K562 (cell line): ENCODE results near the gene CLN5. TPM values are rescaled to one million over a fixed set of nuclear protein-coding genes. Genes with fewer than 3 reads are reported as not detected.

Source experiments
- CREB1 ChIP-seq, 2 experiments: sonication (generic) in 1 of 2; formaldehyde crosslinking in 1 of 2; IDR thresholded peaks; 2 replicates each; pipeline versions ENCODE4 v1.6.1 to v1.8.0; 2012 to 2022; ENCODE audit warnings: inconsistent platforms in 1 of 2, mild to moderate bottlenecking in 1 of 2, missing genetic modification reagents in 1 of 2, moderate library complexity in 1 of 2
- DACH1 ChIP-seq: fragments of 450-650 bp; IDR thresholded peaks from 2 replicates; pipeline ENCODE4 v1.6.1; 2018; ENCODE audit not compliant: partially characterized antibody
- FOXJ2 ChIP-seq: fragments of 200-800 bp; sonication (Bioruptor generic); IDR thresholded peaks from 2 replicates; pipeline ENCODE4 v1.6.1; 2016; ENCODE audit warnings: missing genetic modification characterization, missing compliant biosample characterization
- FOXK2 ChIP-seq, 2 experiments: fragments of 450-650 bp; IDR thresholded peaks in 1 of 2; conservative IDR thresholded peaks in 1 of 2; 2 replicates each; pipeline ENCODE4 v1.6.1; 2016; ENCODE audit warnings: low read depth in 2 of 2, mild to moderate bottlenecking in 1 of 2
- GABPB2 ChIP-seq: fragments of 250-450 bp; sonication (Bioruptor Pico); conservative IDR thresholded peaks from 2 replicates; pipeline ENCODE4 v1.5.1; 2021; ENCODE audit warnings: mild to moderate bottlenecking
- HCFC1 ChIP-seq: IDR thresholded peaks from 2 replicates; pipeline ENCODE4 v1.6.1; 2012; ENCODE audit warnings: low read depth, low read length, improper control_type of control experiment
- MAFG ChIP-seq: fragments of 450-650 bp; conservative IDR thresholded peaks from 2 replicates; pipeline ENCODE4 v1.6.1; 2016; ENCODE audit warnings: missing genetic modification characterization, missing compliant biosample characterization
- MEIS2 ChIP-seq: fragments of 450-650 bp; IDR thresholded peaks from 2 replicates; pipeline ENCODE4 v1.6.1; 2014; ENCODE audit warnings: mild to moderate bottlenecking; ENCODE audit not compliant: partially characterized antibody
- NFIC ChIP-seq: fragments of 450-650 bp; IDR thresholded peaks from 2 replicates; pipeline ENCODE4 v1.6.1; 2017; ENCODE audit warnings: mild to moderate bottlenecking, inconsistent platforms
- POLR2G ChIP-seq: fragments of 200-400 bp; formaldehyde crosslinking; IDR thresholded peaks from 2 replicates; pipeline ENCODE4 v1.6.1; 2017; ENCODE audit warnings: low read depth, mild to moderate bottlenecking, antibody characterized with exemption, low read length, moderate library complexity
- RBM14 ChIP-seq: fragments of 200-400 bp; formaldehyde crosslinking; IDR thresholded peaks from 2 replicates; pipeline ENCODE4 v1.6.1; 2018; ENCODE audit warnings: low read depth, mild to moderate bottlenecking, low read length, moderate library complexity, borderline replicate concordance; ENCODE audit not compliant: insufficient read depth
- RBM15 ChIP-seq: fragments of 200-400 bp; formaldehyde crosslinking; IDR thresholded peaks from 2 replicates; pipeline ENCODE4 v1.6.1; 2018; ENCODE audit warnings: mild to moderate bottlenecking, low read length, moderate library complexity; ENCODE audit not compliant: insufficient read depth
- RUNX1 ChIP-seq: sonication (generic); IDR thresholded peaks from 2 replicates; pipeline ENCODE4 v1.6.1; 2016; ENCODE audit warnings: antibody characterized with exemption, low read depth
- SAP30 ChIP-seq: fragments of 200-600 bp; sonication (generic); IDR thresholded peaks from 2 replicates; pipeline ENCODE4 v1.6.1; 2012; ENCODE audit warnings: borderline replicate concordance, low read depth, mild to moderate bottlenecking, moderate library complexity, low read length, control low read depth, inconsistent platforms; ENCODE audit not compliant: insufficient read depth, poor library complexity, severe bottlenecking
- TCF7 ChIP-seq: sonication (generic); IDR thresholded peaks from 2 replicates; pipeline ENCODE4 v1.6.1; 2016; ENCODE audit warnings: antibody characterized with exemption, borderline replicate concordance
- ZFP36 ChIP-seq: fragments of 150-350 bp; IDR thresholded peaks from 2 replicates; pipeline ENCODE4 v1.6.1; 2018; ENCODE audit warnings: low read length, low read depth; ENCODE audit not compliant: partially characterized antibody
- ZNF12 ChIP-seq: sonication (generic); formaldehyde crosslinking; IDR thresholded peaks from 2 replicates; pipeline ENCODE4 v1.4.0; 2020; ENCODE audit warnings: mild to moderate bottlenecking, missing genetic modification reagents
- ZNF24 ChIP-seq: fragments of 450-650 bp; IDR thresholded peaks from 2 replicates; pipeline ENCODE4 v1.6.1; 2016
- ZNF76 ChIP-seq: fragments of 250-450 bp; sonication (Bioruptor Pico); IDR thresholded peaks from 2 replicates; pipeline ENCODE4 v1.4.0; 2020; ENCODE audit warnings: mild to moderate bottlenecking, moderate library complexity, borderline replicate concordance
- ZNF780A ChIP-seq: fragments of 250-450 bp; sonication (Bioruptor Pico); IDR thresholded peaks from 2 replicates; pipeline ENCODE4 v1.5.0; 2021; ENCODE audit warnings: mild to moderate bottlenecking
- polyA plus RNA-seq, 8 experiments: library from polyadenylated mRNA; depleted of rRNA in 4 of 8; stranded (reverse) in 5 of 8; unstranded in 3 of 8; fragments of >200 nt; fragmentation: Nextera tagmentation in 2 of 8; fragmentation: Illumina TruSeq in 1 of 8; extraction: Ambion mirVana in 2 of 8; extraction: Trizol in 1 of 8; gene quantifications; 2 replicates each; pipeline versions ENCODE4 v1.2.1 to v1.2.3, GENCODE V29; 2011 to 2014; ENCODE audit warnings: inconsistent platforms in 1 of 8, missing spikeins in 1 of 8
- total RNA-seq, 7 experiments: library from RNA; depleted of rRNA in 6 of 7; stranded (reverse); fragments of >200 nt in 6 of 7; fragmentation: Illumina TruSeq in 2 of 7; extraction: Trizol in 2 of 7; gene quantifications; 2 replicates each; pipeline versions ENCODE4 v1.2.1 to v1.2.3, GENCODE V29; 2011 to 2021; ENCODE audit warnings: low replicate concordance in 1 of 7
- TF ChIP-seq, protein P1 (sequence below): fragments of 450-650 bp; IDR thresholded peaks from 2 replicates; pipeline ENCODE4 v1.7.0; 2016; ENCODE audit warnings: borderline replicate concordance
- TF ChIP-seq, protein P2 (sequence below), 2 experiments: fragments of 250-450 bp in 1 of 2; fragments of 450-650 bp in 1 of 2; sonication (Bioruptor Pico) in 1 of 2; IDR thresholded peaks; 2 replicates each; pipeline versions ENCODE4 v1.6.1 to v1.8.0; 2016 to 2021; ENCODE audit warnings: mild to moderate bottlenecking in 2 of 2, moderate library complexity in 2 of 2, missing compliant biosample characterization in 1 of 2, missing genetic modification characterization in 1 of 2
- TF ChIP-seq, protein P3 (sequence below): sonication (generic); formaldehyde crosslinking; IDR thresholded peaks from 2 replicates; pipeline ENCODE4 v1.5.0; 2020; ENCODE audit warnings: missing genetic modification reagents

CLN5 gene
- total and polyA plus RNA-seq, 9 of the 15 experiments (the other 6 are each of a cell fraction or from before 2014, with no cell fraction given): 4.6 to 11.5 (median 7.2) TPM

DNA sequence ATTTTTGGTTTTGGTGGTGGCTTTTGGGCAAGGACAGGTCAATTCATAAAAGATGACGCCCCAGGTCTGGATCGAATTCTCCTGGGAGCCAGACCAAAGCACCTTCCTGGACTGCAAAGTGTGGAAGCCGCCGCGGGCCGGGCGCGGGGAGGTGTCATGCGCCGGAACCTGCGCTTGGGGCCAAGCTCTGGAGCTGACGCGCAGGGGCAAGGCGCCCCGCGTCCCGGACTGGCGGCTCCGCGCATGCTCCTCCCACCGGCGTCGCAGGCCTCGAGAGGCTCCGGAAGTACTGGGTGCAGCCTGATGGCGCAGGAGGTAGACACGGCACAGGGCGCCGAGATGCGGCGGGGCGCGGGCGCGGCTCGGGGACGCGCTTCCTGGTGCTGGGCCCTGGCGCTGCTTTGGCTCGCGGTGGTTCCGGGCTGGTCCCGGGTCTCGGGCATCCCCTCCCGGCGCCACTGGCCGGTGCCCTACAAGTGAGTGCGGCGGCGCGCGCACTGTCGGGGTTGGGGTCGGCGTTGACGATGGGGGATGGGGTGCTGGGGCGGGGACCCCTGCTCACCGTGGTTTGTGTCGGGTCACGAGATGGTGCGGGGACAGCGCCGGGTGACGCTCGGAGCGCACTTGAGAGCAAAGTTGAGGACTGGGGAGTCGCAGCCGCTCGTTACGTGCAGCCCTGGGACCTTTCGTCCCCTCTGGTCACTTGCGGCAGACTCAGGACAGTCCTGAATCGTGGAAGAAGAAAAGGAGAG, at the start of gene CLN5 (continued):
- TF ChIP-seq MEIS2: peak; percentile 90
- TF ChIP-seq, protein P1, sequence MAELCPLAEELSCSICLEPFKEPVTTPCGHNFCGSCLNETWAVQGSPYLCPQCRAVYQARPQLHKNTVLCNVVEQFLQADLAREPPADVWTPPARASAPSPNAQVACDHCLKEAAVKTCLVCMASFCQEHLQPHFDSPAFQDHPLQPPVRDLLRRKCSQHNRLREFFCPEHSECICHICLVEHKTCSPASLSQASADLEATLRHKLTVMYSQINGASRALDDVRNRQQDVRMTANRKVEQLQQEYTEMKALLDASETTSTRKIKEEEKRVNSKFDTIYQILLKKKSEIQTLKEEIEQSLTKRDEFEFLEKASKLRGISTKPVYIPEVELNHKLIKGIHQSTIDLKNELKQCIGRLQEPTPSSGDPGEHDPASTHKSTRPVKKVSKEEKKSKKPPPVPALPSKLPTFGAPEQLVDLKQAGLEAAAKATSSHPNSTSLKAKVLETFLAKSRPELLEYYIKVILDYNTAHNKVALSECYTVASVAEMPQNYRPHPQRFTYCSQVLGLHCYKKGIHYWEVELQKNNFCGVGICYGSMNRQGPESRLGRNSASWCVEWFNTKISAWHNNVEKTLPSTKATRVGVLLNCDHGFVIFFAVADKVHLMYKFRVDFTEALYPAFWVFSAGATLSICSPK: no peak
- TF ChIP-seq, protein P2, sequence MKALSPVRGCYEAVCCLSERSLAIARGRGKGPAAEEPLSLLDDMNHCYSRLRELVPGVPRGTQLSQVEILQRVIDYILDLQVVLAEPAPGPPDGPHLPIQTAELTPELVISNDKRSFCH (CRISPR knock-in tag; IDR thresholded peaks at IDR 0.05): no peak
- TF ChIP-seq, protein P2 (tag; IDR thresholded peaks at IDR 0.05): no peak
- TF ChIP-seq NFIC: peak; percentile 21; the same call in 1 of the 2 replicates
- no peak for TF ChIP-seq GABPB2
- no peak for TF ChIP-seq ZNF12
- no peak for TF ChIP-seq RBM15
- no peak for TF ChIP-seq MAFG
- TF ChIP-seq CREB1 (IDR thresholded peaks at IDR 0.05): peak; percentile 98
- peak; percentile 96 for TF ChIP-seq CREB1 (CRISPR knock-in tag; IDR thresholded peaks at IDR 0.05)
- TF ChIP-seq, protein P3, sequence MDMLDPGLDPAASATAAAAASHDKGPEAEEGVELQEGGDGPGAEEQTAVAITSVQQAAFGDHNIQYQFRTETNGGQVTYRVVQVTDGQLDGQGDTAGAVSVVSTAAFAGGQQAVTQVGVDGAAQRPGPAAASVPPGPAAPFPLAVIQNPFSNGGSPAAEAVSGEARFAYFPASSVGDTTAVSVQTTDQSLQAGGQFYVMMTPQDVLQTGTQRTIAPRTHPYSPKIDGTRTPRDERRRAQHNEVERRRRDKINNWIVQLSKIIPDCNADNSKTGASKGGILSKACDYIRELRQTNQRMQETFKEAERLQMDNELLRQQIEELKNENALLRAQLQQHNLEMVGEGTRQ (CRISPR knock-in tag): no peak
- no peak for TF ChIP-seq RBM14
- TF ChIP-seq HCFC1: peak; percentile 78
- TF ChIP-seq TCF7: no peak
- TF ChIP-seq ZFP36: peak; percentile 2
- TF ChIP-seq FOXK2 (conservative IDR thresholded peaks at IDR 0.05 in 1 of 2, IDR thresholded peaks at IDR 0.05 in 1 of 2; ENCODE audit: low read depth in 2 of 2): peak in 1 of 2 experiments; percentile 21; a peak in 1 of 4 replicates
- no peak for TF ChIP-seq ZNF76 (CRISPR knock-in tag)
- no peak for TF ChIP-seq SAP30
- TF ChIP-seq POLR2G: peak; percentile 97
- TF ChIP-seq RUNX1: no peak
- no peak for TF ChIP-seq ZNF780A (CRISPR knock-in tag)
- TF ChIP-seq DACH1: no peak
- no peak for TF ChIP-seq ZNF24
- no peak for TF ChIP-seq FOXJ2 (tag)
